Activated naive CD4-positive, alpha-beta T cell treated with anti-CD3 and anti-CD28 coated beads, Interleukin-2, amount 50 U/mL, for 72 hours (primary cell): Measurements from ENCODE around the gene CCR5AS.
"Not testable (repeated sequence)": the region's sequence is repeated elsewhere in the genome, so short reads cannot be mapped to it uniquely, and the experiment has no call there.

ENCODE experiments used
- ATAC-seq, 2 donors: fragments of 150-1000 bp; cut with Tn5 transposase; 2 replicates each; pipeline ENCODE4 v1.10.0; 2021; ENCODE audit warnings: mild to moderate bottlenecking in 2 of 2, moderate library complexity in 2 of 2
- DNase-seq, 2 donors: peaks; one replicate each; pipeline ENCODE4 v3.0.0; 2021 to 2022; ENCODE audit warnings: low spot score in 2 of 2
- H3K27ac Mint-ChIP-seq, 2 donors: one replicate each; pipeline ENCODE4 v1.8.0; 2022; ENCODE audit warnings: mild to moderate bottlenecking in 2 of 2, mixed read lengths in 2 of 2
- H3K36me3 Mint-ChIP-seq, 2 donors: one replicate each; pipeline ENCODE4 v1.8.0; 2022; ENCODE audit warnings: mixed read lengths in 2 of 2
- H3K9me3 Mint-ChIP-seq, 2 donors: one replicate each; pipeline ENCODE4 v1.8.0; 2022; ENCODE audit warnings: mixed read lengths in 2 of 2

The CCR5AS gene

GRCh38 chr3:46433841-46434240, 27.0 kb upstream of the CCR5AS start:
- H3K9me3 Mint-ChIP-seq: peaks cover 9 to 11% of the 10 kb centered on the region in 2 donors
- peaks cover 7 to 8% of the 10 kb centered on the region in 2 donors for H3K36me3 Mint-ChIP-seq
- DNase-seq (no peak), ATAC-seq (no peak)
- no peak overlapping the region for H3K27ac Mint-ChIP-seq

- H3K9me3 Mint-ChIP-seq: peaks cover 9 to 11% of the 10 kb centered on the region in 2 donors
- H3K36me3 Mint-ChIP-seq, H3K27ac Mint-ChIP-seq, DNase-seq, ATAC-seq: not testable (repeated sequence)
Measured at GRCh38 chr3:46433118-46433517, 26.3 kb upstream of the CCR5AS start.

GRCh38 chr3:46431905-46432304, 25.0 kb upstream of the CCR5AS start:
- peaks cover 9 to 11% of the 10 kb centered on the region in 2 donors for H3K9me3 Mint-ChIP-seq
- ATAC-seq, H3K36me3 Mint-ChIP-seq, H3K27ac Mint-ChIP-seq, DNase-seq: not testable (repeated sequence)

GRCh38 chr3:46430879-46431278, 24.0 kb upstream of the CCR5AS start:
- not testable (repeated sequence) for DNase-seq, H3K36me3 Mint-ChIP-seq, H3K27ac Mint-ChIP-seq, ATAC-seq
- peaks cover 9 to 11% of the 10 kb centered on the region in 2 donors for H3K9me3 Mint-ChIP-seq

GRCh38 chr3:46429671-46430070, 22.8 kb upstream of the CCR5AS start:
- H3K27ac Mint-ChIP-seq: no peak overlapping the region
- peaks cover 7 to 8% of the 10 kb centered on the region in 2 donors for H3K36me3 Mint-ChIP-seq
- no peak for ATAC-seq

GRCh38 chr3:46429250-46429649, 22.4 kb upstream of the CCR5AS start:
- DNase-seq (no peak), ATAC-seq (no peak)
- Mint-ChIP-seq H3K27ac (no peak overlapping the region), H3K9me3 (peaks cover 7 to 9% of the 10 kb centered on the region in 2 donors), H3K36me3 (peaks cover 7 to 8% of the 10 kb centered on the region in 2 donors)

More at GRCh38 chr3:46429671-46430070, 22.8 kb upstream of the CCR5AS start:
- peaks cover 7 to 9% of the 10 kb centered on the region in 2 donors for H3K9me3 Mint-ChIP-seq
- DNase-seq: no peak

GRCh38 chr3:46427916-46428833, 21.3 kb upstream of the CCR5AS start:
- ATAC-seq (no peak), DNase-seq (no peak)
- peak overlapping the region in 1 of 2 donors; percentile 24 for H3K27ac Mint-ChIP-seq
- H3K9me3 Mint-ChIP-seq: peaks cover 6 to 7% of the 10 kb centered on the region in 2 donors
- H3K36me3 Mint-ChIP-seq: peaks cover 7 to 8% of the 10 kb centered on the region in 2 donors

- not testable (repeated sequence) for H3K27ac Mint-ChIP-seq, DNase-seq, H3K36me3 Mint-ChIP-seq, ATAC-seq, H3K9me3 Mint-ChIP-seq
Measured at GRCh38 chr3:46427404-46427803, 20.5 kb upstream of the CCR5AS start.

GRCh38 chr3:46426476-46426875, 19.6 kb upstream of the CCR5AS start:
- H3K9me3 Mint-ChIP-seq, H3K36me3 Mint-ChIP-seq, H3K27ac Mint-ChIP-seq, DNase-seq, ATAC-seq: not testable (repeated sequence)

- H3K9me3 Mint-ChIP-seq: no peaks in the 10 kb centered on the region
- DNase-seq (no peak), ATAC-seq (no peak)
- no peak overlapping the region for H3K27ac Mint-ChIP-seq
- no peaks in the 10 kb centered on the region for H3K36me3 Mint-ChIP-seq
Measured at GRCh38 chr3:46423588-46423987, 16.7 kb upstream of the CCR5AS start.

- no peaks in the 10 kb centered on the region for H3K36me3 Mint-ChIP-seq
- H3K9me3 Mint-ChIP-seq: no peaks in the 10 kb centered on the region
- no peak for DNase-seq
- no peak overlapping the region for H3K27ac Mint-ChIP-seq
- no peak for ATAC-seq
Measured at GRCh38 chr3:46422617-46423016, 15.8 kb upstream of the CCR5AS start.

GRCh38 chr3:46420931-46421330, 14.1 kb upstream of the CCR5AS start:
- no peak for ATAC-seq
- Mint-ChIP-seq H3K27ac (no peak overlapping the region), H3K36me3 (no peaks in the 10 kb centered on the region), H3K9me3 (no peaks in the 10 kb centered on the region)
- DNase-seq: no peak

- ATAC-seq: no peak
Measured at GRCh38 chr3:46419816-46420215, 12.9 kb upstream of the CCR5AS start.

GRCh38 chr3:46417841-46418611, 11.2 kb upstream of the CCR5AS start:
- no peak overlapping the region for H3K27ac Mint-ChIP-seq
- no peak for ATAC-seq

More at GRCh38 chr3:46419816-46420215, 12.9 kb upstream of the CCR5AS start:
- no peak overlapping the region for H3K27ac Mint-ChIP-seq
- no peaks in the 10 kb centered on the region for H3K36me3 Mint-ChIP-seq
- H3K9me3 Mint-ChIP-seq: no peaks in the 10 kb centered on the region
- no peak for DNase-seq

GRCh38 chr3:46416811-46417510, 10.1 kb upstream of the CCR5AS start:
- no peak for DNase-seq
- Mint-ChIP-seq H3K27ac (no peak overlapping the region), H3K9me3 (no peaks in the 10 kb centered on the region)

More at GRCh38 chr3:46417841-46418611, 11.2 kb upstream of the CCR5AS start:
- DNase-seq: no peak
- Mint-ChIP-seq H3K9me3 (no peaks in the 10 kb centered on the region), H3K36me3 (no peaks in the 10 kb centered on the region)

GRCh38 chr3:46416125-46416810, 9.4 kb upstream of the CCR5AS start:
- DNase-seq (no peak), ATAC-seq (no peak)
- Mint-ChIP-seq H3K36me3 (no peaks in the 10 kb centered on the region), H3K27ac (no peak overlapping the region), H3K9me3 (no peaks in the 10 kb centered on the region)

More at GRCh38 chr3:46416811-46417510, 10.1 kb upstream of the CCR5AS start:
- ATAC-seq: no peak
- H3K36me3 Mint-ChIP-seq: no peaks in the 10 kb centered on the region
